Renal pelvis (tissue), 4 donors: ENCODE measurements around the gene PRSS36. TPM values are rescaled to one million over a fixed set of nuclear protein-coding genes. Genes with fewer than 3 reads are reported as not detected.
A peak's percentile ranks its signal among the peaks of the same experiment; 100 is the strongest.
"Not testable (repeated sequence)": the region's sequence is repeated elsewhere in the genome, so short reads cannot be mapped to it uniquely, and the experiment has no call there.

ENCODE experiments used
- DNase-seq: peaks from one replicate; pipeline ENCODE4 v3.0.0-alpha.2; 2013
- polyA plus RNA-seq, 3 donors: library from polyadenylated mRNA; unstranded; fragments of 120-200 nt; gene quantifications; one replicate each; pipeline ENCODE4 v1.2.1, GENCODE V29; 2013; ENCODE audit not compliant: insufficient read length in 3 of 3

Gene PRSS36
- polyA plus RNA-seq, 3 donors, result 1.4 to 2.0 (median 1.7) TPM

- no peak for DNase-seq
These were observed 35.0 kb upstream of the PRSS36 start for GRCh38 chr16:31184888-31185287.

GRCh38 chr16:31183432-31184428 lies 33.9 kb upstream of the PRSS36 start:
- no peak for DNase-seq

- no peak for DNase-seq
These were observed 32.5 kb upstream of the PRSS36 start for GRCh38 chr16:31182391-31182790.

GRCh38 chr16:31181102-31181830 lies 31.4 kb upstream of the PRSS36 start:
- DNase-seq, result no peak

- peak; percentile 89 for DNase-seq
These were observed 30.0 kb upstream of the PRSS36 start, which contains the start of gene FUS for GRCh38 chr16:31179747-31180459. Gene FUS, plus strand, starts transcription at chr16:31180139. Its CDS starts 76 bp downstream, at chr16:31180215.

- DNase-seq, result no peak
These were observed 29.4 kb upstream of the PRSS36 start for GRCh38 chr16:31179219-31179746.

GRCh38 chr16:31177136-31177535 lies 27.3 kb upstream of the PRSS36 start:
- no peak for DNase-seq

GRCh38 chr16:31170048-31170447 lies 20.2 kb upstream of the PRSS36 start:
- DNase-seq, result not testable (repeated sequence)

GRCh38 chr16:31168848-31169247 lies 19.0 kb upstream of the PRSS36 start:
- DNase-seq, result no peak

- no peak for DNase-seq
These were observed 17.4 kb upstream of the PRSS36 start for GRCh38 chr16:31167315-31167714.

GRCh38 chr16:31157136-31157535 lies 7.3 kb upstream of the PRSS36 start:
- no peak for DNase-seq

- DNase-seq, result not testable (repeated sequence)
These were observed 1.1 kb upstream of the PRSS36 start for GRCh38 chr16:31150976-31151375.

- DNase-seq, result no peak
These were observed 534 bp downstream of the PRSS36 start for GRCh38 chr16:31149332-31149731.

GRCh38 chr16:31148896-31149295 lies 970 bp downstream of the PRSS36 start:
- DNase-seq, result no peak

- no peak for DNase-seq
These were observed 1.6 kb downstream of the PRSS36 start for GRCh38 chr16:31148281-31148728.

- no peak for DNase-seq
These were observed 2.3 kb downstream of the PRSS36 start for GRCh38 chr16:31147574-31147973.

- no peak for DNase-seq
These were observed 4.4 kb downstream of the PRSS36 start for GRCh38 chr16:31145398-31145990.

- DNase-seq, result not testable (repeated sequence)
These were observed 5.4 kb downstream of the PRSS36 start for GRCh38 chr16:31144418-31144817.

GRCh38 chr16:31143694-31144148 lies 6.1 kb downstream of the PRSS36 start:
- DNase-seq, result no peak

- DNase-seq, result no peak
These were observed 6.7 kb downstream of the PRSS36 start for GRCh38 chr16:31143011-31143693.
